Measurements from ENCODE around the gene NCOA7.
A peak's percentile ranks its signal among the peaks of the same experiment; 100 is the strongest.

NCOA7 gene

DNA sequence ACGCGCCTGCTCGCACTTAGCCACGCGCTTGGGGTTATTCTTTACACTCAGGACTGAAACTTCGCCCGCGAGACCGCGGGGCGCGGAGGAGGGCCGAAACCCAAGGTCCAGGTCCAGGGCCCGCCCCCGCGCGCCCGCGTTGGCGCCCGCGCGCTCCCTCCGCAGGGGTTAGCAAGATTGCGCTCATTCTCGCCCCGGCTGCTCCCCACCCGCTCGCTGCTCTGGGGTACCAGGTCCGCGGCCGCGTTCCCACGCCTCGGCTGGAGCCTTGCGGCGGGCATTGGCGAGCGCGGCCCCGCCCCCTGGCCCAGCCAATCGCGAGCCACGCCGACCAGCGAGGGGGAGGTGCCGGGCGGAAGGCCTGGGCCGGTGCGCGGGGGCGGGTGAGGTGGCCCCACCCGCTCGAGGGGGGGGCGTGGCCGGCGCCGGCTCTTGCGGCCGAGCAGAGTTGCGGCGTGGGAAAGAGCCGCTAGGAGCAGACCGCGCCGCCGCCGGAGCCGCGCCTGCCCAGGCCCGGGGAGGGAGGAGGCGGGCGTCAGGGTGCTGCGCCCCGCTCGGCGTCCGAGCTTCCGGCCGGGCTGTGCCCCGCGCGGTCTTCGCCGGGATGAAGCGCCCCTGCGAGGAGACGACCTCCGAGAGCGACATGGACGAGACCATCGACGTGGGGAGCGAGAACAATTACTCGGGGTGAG is 41.4 kb upstream of the NCOA7 start, which contains the start of gene HEY2:
Gene HEY2, plus strand, starts transcription at position 460 of the 692 bp plus-strand sequence. Its CDS starts 145 bp downstream, at position 605.
- no peaks in the 10 kb centered on the region for H3K9me3 ChIP-seq
- peak; percentile 81 to 90 for DNase-seq (ENCODE audit: low spot score in 2 of 2)
- H3K4me1 ChIP-seq = peaks cover 21% of the 10 kb centered on the region
- peaks cover 91% of the 10 kb centered on the region for H3K27me3 ChIP-seq (ENCODE audit: low read depth)
- H3K36me3 ChIP-seq (replicated peaks) = no peaks in the 10 kb centered on the region
- in situ Hi-C loops (cut with MboI; ENCODE audit: low sequenced_read_pairs) = no loop called here
- peak within 1 kb of the TSS; percentile 37 for H3K4me3 ChIP-seq

DNA sequence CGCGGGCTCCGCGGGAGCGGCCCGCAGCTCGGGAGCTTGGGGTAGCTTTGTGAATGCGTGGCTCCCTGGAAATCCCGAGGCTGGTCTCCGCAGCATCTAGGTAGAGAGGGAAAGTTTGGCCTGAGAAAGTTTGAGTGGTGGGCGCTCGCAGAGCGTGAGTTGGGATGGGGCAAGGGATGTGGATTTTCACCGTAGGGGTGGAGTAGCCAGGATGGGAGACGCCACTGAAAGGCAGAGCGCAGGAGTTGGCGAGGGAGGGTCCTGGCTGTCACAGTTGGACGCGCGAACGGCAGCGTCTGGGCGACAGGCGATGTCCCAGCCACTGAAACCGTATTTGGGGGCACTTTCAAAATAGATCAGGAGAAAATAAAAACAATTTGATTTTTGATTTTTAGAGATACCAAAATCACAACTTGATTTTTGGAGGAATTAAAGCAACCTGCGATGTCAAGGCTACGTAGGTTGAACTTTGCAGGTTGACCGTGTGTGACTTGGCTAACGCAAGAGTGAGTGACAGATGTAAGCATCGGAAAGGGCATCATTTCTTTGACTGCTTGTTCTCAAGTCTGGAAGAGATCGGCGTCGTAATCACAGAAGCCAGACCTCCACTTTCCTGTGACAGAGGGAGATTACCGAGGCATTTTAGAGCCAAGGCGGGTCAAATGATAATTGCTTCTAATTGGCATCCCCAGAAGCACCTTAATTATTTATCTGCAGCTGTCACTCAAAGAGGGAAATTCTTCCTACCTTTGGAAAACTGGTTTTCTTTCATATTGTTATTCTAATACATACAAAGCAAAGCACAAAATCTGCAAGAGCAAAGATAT is 40.7 kb upstream of the NCOA7 start:
- H3K27me3 ChIP-seq (ENCODE audit: low read depth) = peaks cover 87% of the 10 kb centered on the region
- no peaks in the 10 kb centered on the region for H3K9me3 ChIP-seq
- peak overlapping the region; percentile 32 for H3K4me3 ChIP-seq
- peak in 1 of 2 experiments; percentile 14 for DNase-seq (ENCODE audit: low spot score in 2 of 2)
- H3K36me3 ChIP-seq (replicated peaks) = no peaks in the 10 kb centered on the region
- peaks cover 21% of the 10 kb centered on the region for H3K4me1 ChIP-seq
- in situ Hi-C loops (cut with MboI; ENCODE audit: low sequenced_read_pairs) = loop anchor here (25.0 kb wide), 1 partner anchor 863 kb away; no protein-coding TSS in a partner anchor

DNA sequence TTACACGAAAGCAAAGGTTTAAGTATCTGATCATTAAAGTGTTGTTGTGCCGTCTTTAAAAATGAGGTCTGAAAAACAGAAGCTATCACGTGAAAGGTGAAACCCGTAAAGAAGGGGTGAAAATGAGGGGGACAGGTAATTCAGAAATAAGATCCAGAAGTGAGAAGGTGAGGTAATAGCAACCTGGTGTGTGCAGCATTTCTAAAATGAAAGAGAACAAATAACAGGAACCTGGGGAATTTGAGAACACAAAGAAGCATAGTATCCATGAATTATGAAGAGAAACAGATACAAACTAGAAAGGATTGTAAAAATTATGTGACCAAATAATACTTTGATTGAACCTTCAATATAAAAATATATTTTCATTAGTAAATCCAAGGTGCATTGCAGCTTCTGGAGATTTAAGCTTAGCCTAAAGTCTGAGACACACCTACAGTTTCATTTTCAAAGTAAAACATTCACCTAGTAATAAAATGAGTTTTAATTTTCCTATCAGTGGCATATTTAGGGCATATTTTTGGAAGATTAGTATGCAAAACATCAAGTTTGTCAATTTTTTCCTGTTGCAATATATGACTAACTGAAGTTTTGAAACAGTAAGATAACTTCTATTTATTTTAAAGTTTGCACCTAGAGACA is 39.9 kb upstream of the NCOA7 start:
- H3K27me3 ChIP-seq (ENCODE audit: low read depth) = peaks cover 87% of the 10 kb centered on the region
- in situ Hi-C loops (cut with MboI; ENCODE audit: low sequenced_read_pairs) = loop anchor here (25.0 kb wide), 1 partner anchor 864 kb away; no protein-coding TSS in a partner anchor
- no peaks in the 10 kb centered on the region for H3K9me3 ChIP-seq
- peaks cover 21% of the 10 kb centered on the region for H3K4me1 ChIP-seq
- H3K4me3 ChIP-seq = no peak overlapping the region
- DNase-seq (ENCODE audit: low spot score in 2 of 2) = no peak
- no peaks in the 10 kb centered on the region for H3K36me3 ChIP-seq (replicated peaks)

DNA sequence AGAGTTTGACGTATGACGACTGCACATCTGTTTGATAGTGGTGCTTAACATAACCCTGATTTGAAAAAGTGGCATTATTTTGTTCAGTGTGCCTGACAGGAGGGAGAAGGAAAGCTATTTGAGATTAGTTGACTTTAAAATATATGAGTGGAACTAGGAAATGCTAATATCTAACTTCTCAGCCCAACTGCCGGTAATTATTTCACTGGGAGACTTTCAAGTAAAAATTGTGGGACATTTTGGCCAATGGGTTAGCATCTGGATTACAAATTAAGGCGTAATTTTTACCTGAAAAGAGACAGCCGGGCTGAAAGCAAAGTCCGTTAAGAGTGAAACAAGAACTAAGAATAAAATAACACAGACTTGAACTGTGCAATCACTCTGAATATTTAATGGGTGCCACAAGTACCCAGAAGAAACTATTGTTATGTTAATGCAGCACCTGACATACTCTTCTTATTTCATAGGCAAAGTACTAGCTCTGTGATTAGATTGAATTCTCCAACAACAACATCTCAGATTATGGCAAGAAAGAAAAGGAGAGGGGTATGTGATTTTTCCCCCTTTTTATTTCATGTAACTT is 39.3 kb upstream of the NCOA7 start:
- in situ Hi-C loops (cut with MboI; ENCODE audit: low sequenced_read_pairs) = loop anchor here (25.0 kb wide), 1 partner anchor 864 kb away; no protein-coding TSS in a partner anchor
- no peak overlapping the region for H3K4me3 ChIP-seq
- peaks cover 21% of the 10 kb centered on the region for H3K4me1 ChIP-seq
- H3K9me3 ChIP-seq = no peaks in the 10 kb centered on the region
- H3K27me3 ChIP-seq (ENCODE audit: low read depth) = peaks cover 86% of the 10 kb centered on the region
- no peaks in the 10 kb centered on the region for H3K36me3 ChIP-seq (replicated peaks)
- DNase-seq (ENCODE audit: low spot score in 2 of 2) = no peak

DNA sequence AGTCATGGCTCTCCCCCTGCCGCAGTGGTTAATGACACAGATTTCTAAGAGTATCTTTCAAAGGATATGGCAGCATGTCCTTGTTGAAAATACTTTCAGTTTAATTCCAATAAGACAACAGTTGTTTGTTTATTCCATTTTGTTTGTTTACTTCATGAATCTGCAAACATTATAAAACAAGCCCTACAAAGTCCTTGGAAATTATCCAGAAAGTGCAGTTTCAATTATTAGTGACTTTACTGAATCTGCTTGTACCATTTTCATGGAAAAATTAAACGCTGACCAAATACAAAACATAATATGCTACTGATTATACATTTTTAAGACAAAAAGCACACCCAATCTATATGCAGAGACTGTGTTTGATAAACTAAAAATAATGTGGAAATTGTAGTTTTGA is 38.0 kb upstream of the NCOA7 start:
- in situ Hi-C loops (cut with MboI; ENCODE audit: low sequenced_read_pairs) = loop anchor here (25.0 kb wide), 1 partner anchor 865 kb away; no protein-coding TSS in a partner anchor
- H3K9me3 ChIP-seq = no peaks in the 10 kb centered on the region
- no peak for DNase-seq (ENCODE audit: low spot score in 2 of 2)
- H3K36me3 ChIP-seq (replicated peaks) = no peaks in the 10 kb centered on the region
- no peak overlapping the region for H3K4me3 ChIP-seq
- peaks cover 17% of the 10 kb centered on the region for H3K4me1 ChIP-seq
- H3K27me3 ChIP-seq (ENCODE audit: low read depth) = peaks cover 84% of the 10 kb centered on the region

DNA sequence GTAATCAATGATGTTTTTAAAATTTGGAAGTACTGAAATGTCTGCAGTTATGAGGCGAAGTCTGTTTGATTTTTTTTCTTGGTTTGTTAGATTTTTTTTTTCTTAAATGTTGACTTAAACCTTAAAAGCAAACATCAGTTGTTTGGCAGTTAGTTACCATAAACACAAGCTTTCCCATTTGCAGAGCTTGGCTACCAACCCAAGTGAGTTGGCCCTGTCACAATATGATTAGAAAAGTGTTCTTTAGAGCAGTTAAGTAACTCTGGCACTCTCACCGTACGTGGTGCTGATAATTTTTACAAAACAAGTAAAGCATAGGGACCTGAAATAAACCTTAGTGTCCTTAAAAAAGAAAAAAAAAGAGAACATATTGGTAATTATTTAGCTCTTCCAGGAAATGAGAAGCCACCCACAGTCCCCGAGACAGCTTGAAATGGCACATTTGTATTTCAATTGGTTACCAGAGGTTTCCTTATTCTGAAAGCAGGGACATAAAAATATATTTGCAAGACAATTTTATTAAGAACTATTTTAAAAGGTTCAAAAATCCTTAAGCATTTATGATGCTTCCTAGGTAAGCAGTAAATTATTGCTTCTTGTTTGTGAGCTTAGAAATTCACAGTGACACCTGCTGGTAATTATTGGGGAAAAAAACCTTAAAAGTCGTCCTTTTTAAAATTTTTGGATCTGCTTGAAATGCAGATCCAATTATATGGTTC is 37.4 kb upstream of the NCOA7 start:
- H3K36me3 ChIP-seq (replicated peaks) = no peaks in the 10 kb centered on the region
- in situ Hi-C loops (cut with MboI; ENCODE audit: low sequenced_read_pairs) = loop anchor here (25.0 kb wide), 1 partner anchor 866 kb away; no protein-coding TSS in a partner anchor
- DNase-seq (ENCODE audit: low spot score in 2 of 2) = no peak
- peaks cover 14% of the 10 kb centered on the region for H3K4me1 ChIP-seq
- no peaks in the 10 kb centered on the region for H3K9me3 ChIP-seq
- no peak overlapping the region for H3K4me3 ChIP-seq
- peaks cover 83% of the 10 kb centered on the region for H3K27me3 ChIP-seq (ENCODE audit: low read depth)

DNA sequence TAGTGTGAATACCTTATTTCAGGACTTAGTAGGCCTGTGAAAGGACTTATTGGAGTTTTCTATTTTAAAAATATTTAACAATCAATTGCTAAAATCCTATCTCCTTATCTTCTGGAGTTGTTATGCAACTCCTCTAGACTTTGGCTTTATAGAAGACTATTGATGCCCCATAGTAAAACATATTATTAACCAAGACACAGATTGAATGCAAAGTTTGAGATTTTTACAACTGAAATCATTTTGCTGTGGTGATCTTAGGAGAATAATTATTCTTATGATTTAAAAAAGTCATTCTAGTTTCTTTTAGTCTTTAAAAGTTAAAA is 36.9 kb upstream of the NCOA7 start:
- Histone ChIP-seq H3K36me3 (replicated peaks) (no peaks in the 10 kb centered on the region), H3K27me3 (ENCODE audit: low read depth) (peaks cover 83% of the 10 kb centered on the region), H3K4me3 (no peak overlapping the region), H3K4me1 (peaks cover 13% of the 10 kb centered on the region), H3K9me3 (no peaks in the 10 kb centered on the region)
- no peak for DNase-seq (ENCODE audit: low spot score in 2 of 2)
- in situ Hi-C loops (cut with MboI; ENCODE audit: low sequenced_read_pairs) = loop anchor here (25.0 kb wide), 1 partner anchor 867 kb away; no protein-coding TSS in a partner anchor

DNA sequence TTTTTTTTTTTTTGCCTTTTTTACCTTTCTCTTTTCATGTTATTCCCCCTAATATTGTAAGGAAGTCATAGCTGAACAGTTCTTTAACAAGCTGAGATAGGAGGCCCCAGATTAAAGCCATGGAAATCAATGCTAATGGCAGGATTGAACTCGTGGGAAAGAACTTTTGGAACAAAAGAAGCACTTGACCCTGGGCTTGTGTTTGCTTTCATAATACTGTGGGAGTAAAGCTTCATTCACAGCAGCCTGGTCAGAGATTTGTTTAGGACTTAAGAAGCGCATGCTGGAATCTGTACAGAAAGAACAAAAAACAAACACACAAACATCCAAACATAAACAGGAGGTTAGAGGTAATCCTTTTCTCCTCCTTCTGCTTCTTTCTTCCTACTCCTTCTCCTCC is 36.2 kb upstream of the NCOA7 start:
- Histone ChIP-seq H3K9me3 (no peaks in the 10 kb centered on the region), H3K4me1 (peaks cover 13% of the 10 kb centered on the region), H3K36me3 (replicated peaks) (no peaks in the 10 kb centered on the region), H3K27me3 (ENCODE audit: low read depth) (peaks cover 79% of the 10 kb centered on the region), H3K4me3 (no peak overlapping the region)
- in situ Hi-C loops (cut with MboI; ENCODE audit: low sequenced_read_pairs) = loop anchor here (25.0 kb wide), 1 partner anchor 867 kb away; no protein-coding TSS in a partner anchor
- DNase-seq (ENCODE audit: low spot score in 2 of 2) = no peak

DNA sequence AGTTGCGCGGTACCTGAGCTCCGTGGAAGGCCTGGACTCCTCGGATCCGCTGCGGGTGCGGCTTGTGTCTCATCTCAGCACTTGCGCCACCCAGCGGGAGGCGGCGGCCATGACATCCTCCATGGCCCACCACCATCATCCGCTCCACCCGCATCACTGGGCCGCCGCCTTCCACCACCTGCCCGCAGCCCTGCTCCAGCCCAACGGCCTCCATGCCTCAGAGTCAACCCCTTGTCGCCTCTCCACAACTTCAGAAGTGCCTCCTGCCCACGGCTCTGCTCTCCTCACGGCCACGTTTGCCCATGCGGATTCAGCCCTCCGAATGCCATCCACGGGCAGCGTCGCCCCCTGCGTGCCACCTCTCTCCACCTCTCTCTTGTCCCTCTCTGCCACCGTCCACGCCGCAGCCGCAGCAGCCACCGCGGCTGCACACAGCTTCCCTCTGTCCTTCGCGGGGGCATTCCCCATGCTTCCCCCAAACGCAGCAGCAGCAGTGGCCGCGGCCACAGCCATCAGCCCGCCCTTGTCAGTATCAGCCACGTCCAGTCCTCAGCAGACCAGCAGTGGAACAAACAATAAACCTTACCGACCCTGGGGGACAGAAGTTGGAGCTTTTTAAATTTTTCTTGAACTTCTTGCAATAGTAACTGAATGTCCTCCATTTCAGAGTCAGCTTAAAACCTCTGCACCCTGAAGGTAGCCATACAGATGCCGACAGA is 31.4 kb upstream of the NCOA7 start:
- in situ Hi-C loops (cut with MboI; ENCODE audit: low sequenced_read_pairs) = loop anchor here (25.0 kb wide), 1 partner anchor 872 kb away; no protein-coding TSS in a partner anchor
- peaks cover 58% of the 10 kb centered on the region for H3K27me3 ChIP-seq (ENCODE audit: low read depth)
- H3K36me3 ChIP-seq (replicated peaks) = no peaks in the 10 kb centered on the region
- H3K4me1 ChIP-seq = no peaks in the 10 kb centered on the region
- no peak for DNase-seq (ENCODE audit: low spot score in 2 of 2)
- no peaks in the 10 kb centered on the region for H3K9me3 ChIP-seq
- H3K4me3 ChIP-seq = no peak overlapping the region

DNA sequence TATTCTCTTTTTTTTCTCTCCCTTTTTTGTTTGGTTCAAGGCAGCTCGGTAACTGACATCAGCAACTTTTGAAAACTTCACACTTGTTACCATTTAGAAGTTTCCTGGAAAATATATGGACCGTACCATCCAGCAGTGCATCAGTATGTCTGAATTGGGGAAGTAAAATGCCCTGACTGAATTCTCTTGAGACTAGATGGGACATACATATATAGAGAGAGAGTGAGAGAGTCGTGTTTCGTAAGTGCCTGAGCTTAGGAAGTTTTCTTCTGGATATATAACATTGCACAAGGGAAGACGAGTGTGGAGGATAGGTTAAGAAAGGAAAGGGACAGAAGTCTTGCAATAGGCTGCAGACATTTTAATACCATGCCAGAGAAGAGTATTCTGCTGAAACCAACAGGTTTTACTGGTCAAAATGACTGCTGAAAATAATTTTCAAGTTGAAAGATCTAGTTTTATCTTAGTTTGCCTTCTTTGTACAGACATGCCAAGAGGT is 30.8 kb upstream of the NCOA7 start:
- peaks cover 55% of the 10 kb centered on the region for H3K27me3 ChIP-seq (ENCODE audit: low read depth)
- DNase-seq (ENCODE audit: low spot score in 2 of 2) = no peak
- H3K4me3 ChIP-seq = no peak overlapping the region
- H3K36me3 ChIP-seq (replicated peaks) = no peaks in the 10 kb centered on the region
- in situ Hi-C loops (cut with MboI; ENCODE audit: low sequenced_read_pairs) = loop anchor here (25.0 kb wide), 1 partner anchor 873 kb away; no protein-coding TSS in a partner anchor
- H3K9me3 ChIP-seq = no peaks in the 10 kb centered on the region
- H3K4me1 ChIP-seq = no peaks in the 10 kb centered on the region

DNA sequence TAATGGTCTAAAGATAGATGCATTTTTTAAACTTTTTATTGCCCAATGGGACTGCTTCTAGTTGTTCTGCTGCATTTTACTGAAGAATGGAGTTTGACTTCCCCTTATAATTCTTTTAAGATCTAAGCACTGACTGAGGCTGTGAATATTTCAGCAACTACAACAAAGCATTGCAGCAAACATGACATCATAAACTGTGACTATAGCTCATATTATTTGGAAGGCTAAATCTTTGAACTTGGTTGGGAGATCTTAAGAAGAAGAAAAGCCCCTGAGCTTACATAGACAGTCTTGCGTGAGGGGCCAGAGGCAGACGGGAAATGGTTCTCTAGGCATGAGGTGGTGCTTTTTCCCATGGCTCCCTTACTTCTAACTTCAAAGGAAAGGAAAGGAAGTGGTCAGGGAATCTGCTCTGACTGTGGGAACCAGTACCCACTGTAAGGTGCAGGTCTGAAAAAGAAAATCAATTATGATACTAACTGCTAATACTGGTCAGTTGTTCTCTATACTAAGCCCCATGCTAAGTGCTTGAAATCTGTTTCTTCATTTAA is 26.6 kb upstream of the NCOA7 start:
- Histone ChIP-seq H3K27me3 (ENCODE audit: low read depth) (peaks cover 25% of the 10 kb centered on the region), H3K4me1 (0 out of 2 replicates have a peak, but pooled peaks cover 2% of the 10 kb centered on the region), H3K36me3 (replicated peaks) (no peaks in the 10 kb centered on the region), H3K9me3 (no peaks in the 10 kb centered on the region), H3K4me3 (no peak overlapping the region)
- DNase-seq (ENCODE audit: low spot score in 2 of 2) = no peak
- in situ Hi-C loops (cut with MboI; ENCODE audit: low sequenced_read_pairs) = loop anchor here (25.0 kb wide), 1 partner anchor 877 kb away; no protein-coding TSS in a partner anchor

DNA sequence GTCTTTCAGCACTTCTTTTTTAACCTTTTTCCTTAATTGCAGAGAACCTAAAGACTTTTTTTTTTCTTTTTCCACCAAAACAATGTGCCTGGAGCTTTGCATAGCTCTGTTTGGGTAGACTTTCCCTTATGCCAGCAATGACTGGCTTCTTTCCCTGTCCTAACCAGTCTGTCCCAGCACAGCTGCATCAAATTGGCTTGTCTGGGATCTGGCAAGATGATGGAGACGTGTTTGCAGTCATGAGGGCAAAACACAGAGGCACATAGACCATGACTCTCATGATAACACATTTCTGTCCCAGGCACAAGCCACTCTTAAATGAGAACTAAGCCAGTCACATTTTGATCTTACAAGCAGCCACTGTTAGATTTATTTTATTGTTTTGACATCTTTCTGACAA is 24.8 kb upstream of the NCOA7 start:
- peaks cover 16% of the 10 kb centered on the region; the same call in 1 of the 2 replicates for H3K27me3 ChIP-seq (ENCODE audit: low read depth)
- in situ Hi-C loops (cut with MboI; ENCODE audit: low sequenced_read_pairs) = loop anchor here (5.0 to 25.0 kb wide), 2 partner anchors 454 to 879 kb away; no protein-coding TSS in a partner anchor

More for the DNA sequence above, 24.8 kb upstream of the NCOA7 start:
- H3K9me3 ChIP-seq = no peaks in the 10 kb centered on the region
- 0 out of 2 replicates have a peak, but pooled peaks cover 2% of the 10 kb centered on the region for H3K4me1 ChIP-seq
- no peak for DNase-seq (ENCODE audit: low spot score in 2 of 2)
- H3K4me3 ChIP-seq = no peak overlapping the region
- no peaks in the 10 kb centered on the region for H3K36me3 ChIP-seq (replicated peaks)
